T-helper 1 cell treated with Interleukin-12 subunit alpha and Interleukin-12 subunit beta and Interleukin-4 antibody, amounts not matched to agents 30 ng/mL and 1 ng/mL, for 36 hours (primary cell): Measurements from ENCODE around the gene FSTL4. TPM values are rescaled to one million over a fixed set of nuclear protein-coding genes. Genes with fewer than 3 reads are reported as not detected.

ENCODE experiments used
- intact Hi-C: fragments of 100-400 bp; cut with micrococcal nuclease; formaldehyde crosslinking; loops from one replicate; pipeline ENCODE4 v1.15.1; 2024
- total RNA-seq: library from RNA; stranded (reverse); gene quantifications from 2 replicates; pipeline ENCODE4 v1.2.3, GENCODE V29; 2022

The FSTL4 gene
- total RNA-seq, 1 donor from 2014 or later, result not detected

- intact Hi-C loops, result no loop called here
These were observed 337.8 kb downstream of the FSTL4 start for GRCh38 chr5:133274597-133274935.

- intact Hi-C loops, result no loop called here
These were observed 338.4 kb downstream of the FSTL4 start for GRCh38 chr5:133273661-133274596.

DNA sequence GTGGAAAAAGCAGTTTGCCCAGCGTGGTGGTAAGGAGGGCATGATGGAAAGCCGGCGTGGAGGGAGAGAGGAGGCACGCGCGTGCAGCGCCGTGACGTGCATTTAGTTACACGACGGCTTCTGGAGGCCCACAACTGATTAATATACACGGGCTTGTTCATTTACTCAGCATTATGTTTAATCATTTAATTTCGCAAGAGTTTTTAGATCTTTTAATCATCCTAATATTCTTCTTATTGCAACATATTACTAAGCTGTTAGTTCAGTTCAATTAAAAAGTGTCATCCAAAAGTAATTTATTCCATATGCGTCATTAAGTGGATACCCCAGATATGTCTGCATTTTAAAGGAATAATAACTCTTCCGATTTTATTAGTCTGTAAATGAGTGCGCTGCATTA, 340.0 kb downstream of the FSTL4 start:
- intact Hi-C loops, result no loop called here

- intact Hi-C loops, result no loop called here
These were observed 340.7 kb downstream of the FSTL4 start for GRCh38 chr5:133271606-133272005.

DNA sequence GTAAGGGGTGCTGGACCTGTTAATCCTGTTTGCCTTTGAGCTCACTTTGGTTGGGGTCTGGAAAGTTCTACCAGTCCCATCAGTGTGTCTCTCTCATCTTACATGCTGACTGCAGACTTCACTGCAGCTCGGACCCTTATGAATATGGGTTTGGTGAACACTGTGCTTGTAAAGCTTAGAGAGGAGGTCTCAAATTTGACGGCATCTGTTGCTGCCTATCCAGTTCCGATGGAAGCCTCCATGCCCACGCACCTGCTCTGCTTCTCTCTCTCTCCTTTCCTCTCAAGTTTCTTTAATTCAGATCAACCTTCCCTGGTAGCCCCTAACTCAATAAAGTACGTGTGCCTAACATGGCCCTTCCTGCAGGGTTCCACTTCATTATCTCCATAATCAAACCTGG, 342.6 kb downstream of the FSTL4 start:
- intact Hi-C loops, result no loop called here

- intact Hi-C loops, result no loop called here
These were observed 344.7 kb downstream of the FSTL4 start for GRCh38 chr5:133267601-133268000.

GRCh38 chr5:133266966-133267365, 345.4 kb downstream of the FSTL4 start:
- intact Hi-C loops, result no loop called here

DNA sequence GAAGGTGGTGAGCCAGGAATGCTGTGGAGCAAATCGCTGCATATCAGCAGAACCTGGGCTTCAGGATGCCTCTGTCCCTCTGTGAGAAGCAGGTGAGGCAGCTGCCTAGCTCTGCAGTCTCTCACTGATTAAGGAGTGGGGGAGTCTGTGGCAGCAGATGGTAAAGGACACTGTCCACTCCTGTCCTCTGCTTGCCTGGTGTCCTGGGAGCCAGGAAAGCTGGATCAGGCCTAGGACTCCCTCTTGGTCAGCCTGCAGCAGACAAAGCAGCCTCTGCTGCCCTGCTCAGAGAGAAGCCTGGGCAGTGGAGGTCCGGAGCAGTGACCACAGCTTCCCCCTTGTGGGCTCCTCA, 345.8 kb downstream of the FSTL4 start:
- intact Hi-C loops, result no loop called here

GRCh38 chr5:133265720-133266526, 346.4 kb downstream of the FSTL4 start:
- intact Hi-C loops, result no loop called here

DNA sequence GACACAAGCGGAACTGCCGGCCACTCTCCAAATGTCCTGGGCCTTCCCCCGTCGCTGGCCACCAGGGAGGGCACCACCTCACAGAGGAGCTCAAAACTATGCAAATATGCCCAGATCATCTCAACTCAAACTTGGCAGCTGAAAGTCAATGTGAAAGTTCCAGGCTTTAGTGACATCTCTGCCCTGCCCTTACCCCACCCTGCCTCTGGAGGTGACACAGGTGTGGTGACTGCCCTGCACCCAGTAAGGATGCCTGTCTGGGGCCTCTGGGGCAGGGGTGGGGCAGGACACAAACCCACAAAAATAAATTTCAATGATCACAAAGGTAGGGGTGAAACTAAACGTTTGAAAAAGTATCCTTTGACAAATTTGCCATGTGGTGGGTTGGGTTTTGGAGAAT, 347.1 kb downstream of the FSTL4 start:
- intact Hi-C loops, result no loop called here

- intact Hi-C loops, result no loop called here
These were observed 349.7 kb downstream of the FSTL4 start for GRCh38 chr5:133262690-133263089.

DNA sequence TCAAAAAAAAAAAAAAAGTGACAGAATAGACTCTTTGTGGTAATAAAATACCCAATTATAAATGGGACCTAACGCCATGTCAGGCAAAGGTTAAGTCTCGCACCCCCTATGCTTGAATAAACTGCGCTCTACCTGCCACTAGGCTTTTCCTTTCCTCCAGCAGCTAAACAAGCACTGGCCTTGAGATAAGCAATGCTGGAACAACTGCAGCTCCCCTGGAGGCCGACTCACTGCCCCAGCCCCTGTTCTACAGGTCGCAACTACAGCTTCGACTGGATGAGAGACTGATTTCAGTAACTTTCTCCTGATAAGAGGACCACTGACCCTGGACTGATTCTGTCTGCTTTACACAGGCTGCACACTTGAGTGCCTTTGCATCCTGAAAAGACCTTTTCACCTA, 350.3 kb downstream of the FSTL4 start:
- intact Hi-C loops, result no loop called here

- intact Hi-C loops, result no loop called here
These were observed 351.6 kb downstream of the FSTL4 start for GRCh38 chr5:133260715-133261114.

DNA sequence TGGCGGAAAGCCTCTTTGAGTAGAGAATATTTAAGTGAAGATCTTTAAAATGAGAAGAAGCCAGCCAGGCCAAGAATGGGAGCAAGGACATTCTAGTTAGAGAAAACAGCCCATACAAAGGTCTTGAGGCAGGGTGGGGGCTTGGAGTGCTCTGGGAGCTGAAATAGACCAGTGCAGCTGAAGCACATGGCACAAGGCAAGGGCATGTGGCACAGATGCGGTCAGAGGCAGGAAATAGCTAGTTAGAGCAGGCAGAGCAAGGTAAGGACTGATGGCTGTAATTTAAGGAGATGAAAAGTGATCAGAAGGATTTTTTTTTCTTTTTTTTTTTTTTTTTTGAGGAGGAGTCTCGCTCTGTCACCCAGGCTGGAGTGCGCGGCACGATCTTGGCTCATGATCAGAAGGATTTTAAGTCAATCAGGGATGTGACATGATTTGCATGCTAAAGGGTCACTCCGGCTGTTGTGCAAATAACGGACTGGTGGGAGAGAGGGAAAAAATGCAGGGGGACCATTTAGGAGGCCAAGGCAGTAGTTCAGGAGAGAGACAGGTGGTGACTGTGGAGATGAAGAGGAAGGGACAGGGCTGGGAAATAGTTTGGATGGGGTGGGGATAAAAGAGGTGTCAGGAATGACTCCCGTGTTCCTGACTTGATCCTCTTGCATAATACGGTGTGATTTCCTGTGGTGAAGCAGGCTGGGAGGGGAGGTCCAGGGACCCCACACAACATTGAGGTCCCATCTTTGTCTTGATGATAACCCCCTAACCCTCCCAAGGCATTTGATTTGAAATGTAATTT, 352.9 kb downstream of the FSTL4 start:
- intact Hi-C loops, result no loop called here

DNA sequence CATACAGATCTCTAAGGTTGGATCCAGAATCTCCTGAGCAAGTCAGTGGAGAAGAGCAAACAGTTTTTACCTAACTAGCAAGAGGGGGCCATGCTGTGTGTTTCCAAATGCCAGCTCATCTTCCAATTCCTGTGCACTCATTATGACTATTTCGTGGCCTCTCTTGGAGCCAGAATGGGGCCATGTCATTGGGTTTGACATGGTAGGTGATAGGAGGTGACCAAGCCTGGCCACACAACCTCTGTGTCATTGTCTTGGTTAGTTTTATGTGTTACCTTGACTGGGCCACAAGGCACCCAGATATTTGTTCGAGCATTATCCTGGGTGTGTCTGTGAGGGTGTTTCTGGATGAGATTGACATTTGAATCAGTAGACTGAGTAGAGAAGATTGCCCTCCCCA, 354.4 kb downstream of the FSTL4 start:
- intact Hi-C loops, result no loop called here

DNA sequence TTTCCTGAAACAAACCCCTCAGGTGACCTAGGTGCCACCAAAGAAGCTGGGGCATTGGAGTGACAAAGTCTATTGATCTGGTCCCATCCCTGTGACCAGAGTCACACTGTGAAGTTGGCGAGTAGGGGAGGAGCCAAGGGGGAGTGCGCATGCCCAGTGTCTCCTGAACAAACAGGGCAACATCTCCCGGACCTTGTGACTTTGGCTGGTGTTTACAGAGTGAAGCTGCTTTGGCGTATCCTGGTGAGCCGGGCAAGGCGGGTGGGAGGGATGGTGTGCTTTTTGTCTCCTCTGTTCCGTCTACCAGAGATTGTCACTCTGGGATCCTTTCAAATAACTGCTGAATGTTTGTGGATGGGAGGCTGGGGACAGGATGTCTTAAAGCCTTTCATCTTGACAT, 356.1 kb downstream of the FSTL4 start:
- intact Hi-C loops, result no loop called here

DNA sequence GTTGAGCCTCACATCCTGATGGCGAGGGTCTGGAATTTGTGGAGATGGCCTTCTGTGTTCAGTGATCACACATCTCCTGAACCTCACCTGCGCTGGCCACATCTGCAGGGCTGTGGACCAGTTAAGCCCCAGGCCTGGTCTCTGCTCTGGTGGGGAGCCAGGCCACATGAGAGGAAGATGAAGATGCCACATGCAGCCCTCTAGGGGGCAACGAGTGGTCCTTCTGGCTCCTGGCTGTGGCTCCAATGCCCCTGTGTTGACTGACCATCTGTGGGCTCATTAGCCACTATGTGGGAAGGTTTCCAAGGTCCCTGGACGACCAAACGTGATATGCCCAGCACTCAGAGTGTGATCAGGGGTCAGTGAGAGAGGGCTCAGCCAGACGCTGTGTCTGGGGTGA, 357.5 kb downstream of the FSTL4 start:
- intact Hi-C loops, result no loop called here

DNA sequence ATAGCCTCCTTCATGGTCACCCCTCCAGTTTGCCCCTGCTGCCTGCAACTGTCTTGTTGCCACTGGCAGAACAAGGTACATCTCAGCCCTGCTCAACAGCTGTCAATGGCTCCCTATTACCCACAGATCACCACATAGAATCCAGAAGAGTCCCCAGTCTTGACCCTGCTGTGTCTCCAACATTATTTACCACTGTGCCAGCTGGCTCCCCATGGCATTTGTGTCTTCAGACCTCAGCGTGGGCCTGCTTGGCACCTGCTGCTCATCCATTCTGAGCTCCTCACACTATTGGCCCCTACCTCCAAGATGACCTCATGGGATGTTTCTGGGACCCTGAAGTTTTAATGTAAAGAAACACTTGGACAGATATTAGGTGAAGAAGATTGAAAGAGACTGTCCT, 358.7 kb downstream of the FSTL4 start:
- intact Hi-C loops, result no loop called here

- intact Hi-C loops, result no loop called here
These were observed 359.3 kb downstream of the FSTL4 start for GRCh38 chr5:133253070-133253469.

GRCh38 chr5:133252133-133252480, 360.2 kb downstream of the FSTL4 start:
- intact Hi-C loops, result no loop called here

- intact Hi-C loops, result no loop called here
These were observed 360.8 kb downstream of the FSTL4 start for GRCh38 chr5:133251296-133252132.
